Activated naive CD4-positive, alpha-beta T cell treated with anti-CD3 and anti-CD28 coated beads, Interleukin-2, amount 10 ng/mL, durations not matched to agents 7 days and 5 days (primary cell): ENCODE measurements around the gene SLC9A7.

Experiments
- CTCF ChIA-PET: fragments of 350-600 bp; sonication (Branson Sonifier 250); formaldehyde crosslinking; loops from one replicate; lab custom pipeline; 2021; ENCODE audit warnings: antibody characterized with exemption; lab: Charles Lee
- DNase-seq: peaks from one replicate; pipeline ENCODE4 v3.0.0-alpha.2; 2020
- H3K27ac Mint-ChIP-seq: one replicate; pipeline ENCODE4 v1.8.0; 2021; ENCODE audit warnings: mild to moderate bottlenecking, moderate library complexity, mixed read lengths
- H3K27me3 Mint-ChIP-seq: one replicate; pipeline ENCODE4 v1.8.0; 2021; ENCODE audit warnings: mild to moderate bottlenecking, mixed read lengths
- H3K36me3 Mint-ChIP-seq: one replicate; pipeline ENCODE4 v1.8.0; 2021; ENCODE audit warnings: mixed read lengths
- H3K4me1 Mint-ChIP-seq: one replicate; pipeline ENCODE4 v1.8.0; 2021; ENCODE audit warnings: mixed read lengths
- H3K4me3 Mint-ChIP-seq: one replicate; pipeline ENCODE4 v1.8.0; 2021; ENCODE audit warnings: mild to moderate bottlenecking, moderate library complexity, mixed read lengths
- H3K9me3 Mint-ChIP-seq: one replicate; pipeline ENCODE4 v1.8.0; 2021; ENCODE audit warnings: mixed read lengths

SLC9A7 gene

DNA sequence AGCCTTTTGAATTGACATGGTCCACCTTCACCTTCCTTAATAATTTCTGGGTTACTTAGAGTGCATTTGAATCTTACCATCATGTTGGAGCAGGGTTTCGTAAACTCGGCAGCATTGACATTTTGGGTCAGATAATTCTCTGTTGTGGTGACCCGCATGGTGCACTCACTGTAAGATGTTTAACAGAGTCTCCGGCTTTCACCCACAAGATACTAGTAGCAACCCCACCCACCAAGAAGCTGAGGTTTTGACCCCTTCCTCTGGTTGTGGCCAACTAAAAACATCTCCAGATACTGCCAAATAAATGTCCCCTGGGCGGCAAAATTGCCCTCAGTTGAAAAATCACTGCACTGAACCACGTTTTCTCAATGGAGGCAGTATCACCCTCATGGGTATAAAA is 122.7 kb downstream of the SLC9A7 start:
- DNase-seq: no peak
- Mint-ChIP-seq H3K4me3 (no peak overlapping the region), H3K4me1 (peaks cover 24% of the 10 kb centered on the region), H3K9me3 (no peaks in the 10 kb centered on the region), H3K36me3 (peaks cover under 1% of the 10 kb centered on the region), H3K27me3 (no peaks in the 10 kb centered on the region), H3K27ac (no peak overlapping the region)
- CTCF ChIA-PET: no interaction called here

DNA sequence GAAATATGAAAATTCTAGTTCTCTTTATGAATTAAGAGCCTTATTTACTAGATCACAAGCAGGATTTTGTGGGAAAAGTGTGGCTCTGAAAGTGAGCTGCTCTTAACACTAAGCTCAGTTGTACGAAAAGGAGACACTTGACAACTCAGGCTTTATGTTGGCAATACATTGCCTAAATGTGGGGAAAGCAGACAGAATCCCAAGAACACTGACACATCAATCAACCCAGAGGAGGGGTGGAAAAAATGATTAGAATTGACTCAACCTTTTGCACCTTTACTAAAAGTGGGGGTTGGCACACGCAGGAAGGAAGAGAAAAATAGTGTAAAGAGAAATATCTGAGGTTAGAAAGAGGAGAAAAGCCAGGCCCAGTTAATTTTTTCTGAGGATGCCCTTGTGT is 123.7 kb downstream of the SLC9A7 start:
- Mint-ChIP-seq H3K4me3 (no peak overlapping the region), H3K27ac (no peak overlapping the region), H3K27me3 (no peaks in the 10 kb centered on the region), H3K4me1 (peaks cover 21% of the 10 kb centered on the region), H3K36me3 (peaks cover 5% of the 10 kb centered on the region), H3K9me3 (no peaks in the 10 kb centered on the region)
- CTCF ChIA-PET: no interaction called here
- DNase-seq: no peak

DNA sequence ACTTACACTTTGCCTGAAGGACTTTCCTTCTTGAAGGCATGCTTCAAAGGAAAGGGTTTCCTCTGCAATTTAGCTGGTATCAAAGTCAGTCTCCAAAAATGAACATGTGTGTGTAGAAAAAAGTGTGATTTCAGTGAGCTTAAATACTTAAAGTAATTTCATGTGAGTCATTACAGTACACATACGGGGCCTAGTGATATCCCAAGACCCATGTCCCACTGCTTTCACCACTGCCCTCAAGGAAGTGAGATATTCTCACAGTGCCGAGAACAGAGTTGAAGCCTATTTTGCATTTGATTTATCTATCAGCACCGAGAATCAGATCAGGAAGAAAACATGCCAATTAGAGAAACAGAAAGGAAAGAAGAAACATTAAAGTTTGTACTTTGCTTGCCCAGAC is 124.3 kb downstream of the SLC9A7 start:
- Mint-ChIP-seq H3K27ac (no peak overlapping the region), H3K9me3 (no peaks in the 10 kb centered on the region), H3K36me3 (peaks cover 5% of the 10 kb centered on the region), H3K4me1 (peaks cover 23% of the 10 kb centered on the region), H3K27me3 (no peaks in the 10 kb centered on the region), H3K4me3 (no peak overlapping the region)
- no peak for DNase-seq
- CTCF ChIA-PET: no interaction called here

DNA sequence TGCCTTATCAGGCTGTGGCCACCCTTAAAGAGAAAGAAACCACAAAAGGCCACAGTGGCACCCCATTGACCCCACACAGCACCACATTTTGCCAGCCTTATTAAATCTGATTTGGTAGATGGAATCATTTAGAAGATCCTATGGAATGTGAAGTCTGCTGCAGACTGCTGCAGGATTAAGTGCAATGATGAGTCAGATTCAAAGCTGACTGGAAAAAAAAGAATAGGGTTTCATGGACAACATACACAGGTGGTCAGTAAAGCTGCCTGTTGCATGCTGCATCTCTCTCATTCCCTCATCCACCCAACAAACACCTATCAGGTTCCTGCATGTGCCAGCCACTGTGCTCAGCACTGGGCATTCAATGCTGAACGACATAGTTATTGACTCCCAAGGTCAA is 128.8 kb downstream of the SLC9A7 start:
- peaks cover 55% of the 10 kb centered on the region for H3K4me1 Mint-ChIP-seq
- peaks cover 12% of the 10 kb centered on the region for H3K36me3 Mint-ChIP-seq
- DNase-seq: no peak
- H3K27ac Mint-ChIP-seq: no peak overlapping the region
- H3K9me3 Mint-ChIP-seq: no peaks in the 10 kb centered on the region
- CTCF ChIA-PET: no interaction called here
- H3K27me3 Mint-ChIP-seq: no peaks in the 10 kb centered on the region
- no peak overlapping the region for H3K4me3 Mint-ChIP-seq

DNA sequence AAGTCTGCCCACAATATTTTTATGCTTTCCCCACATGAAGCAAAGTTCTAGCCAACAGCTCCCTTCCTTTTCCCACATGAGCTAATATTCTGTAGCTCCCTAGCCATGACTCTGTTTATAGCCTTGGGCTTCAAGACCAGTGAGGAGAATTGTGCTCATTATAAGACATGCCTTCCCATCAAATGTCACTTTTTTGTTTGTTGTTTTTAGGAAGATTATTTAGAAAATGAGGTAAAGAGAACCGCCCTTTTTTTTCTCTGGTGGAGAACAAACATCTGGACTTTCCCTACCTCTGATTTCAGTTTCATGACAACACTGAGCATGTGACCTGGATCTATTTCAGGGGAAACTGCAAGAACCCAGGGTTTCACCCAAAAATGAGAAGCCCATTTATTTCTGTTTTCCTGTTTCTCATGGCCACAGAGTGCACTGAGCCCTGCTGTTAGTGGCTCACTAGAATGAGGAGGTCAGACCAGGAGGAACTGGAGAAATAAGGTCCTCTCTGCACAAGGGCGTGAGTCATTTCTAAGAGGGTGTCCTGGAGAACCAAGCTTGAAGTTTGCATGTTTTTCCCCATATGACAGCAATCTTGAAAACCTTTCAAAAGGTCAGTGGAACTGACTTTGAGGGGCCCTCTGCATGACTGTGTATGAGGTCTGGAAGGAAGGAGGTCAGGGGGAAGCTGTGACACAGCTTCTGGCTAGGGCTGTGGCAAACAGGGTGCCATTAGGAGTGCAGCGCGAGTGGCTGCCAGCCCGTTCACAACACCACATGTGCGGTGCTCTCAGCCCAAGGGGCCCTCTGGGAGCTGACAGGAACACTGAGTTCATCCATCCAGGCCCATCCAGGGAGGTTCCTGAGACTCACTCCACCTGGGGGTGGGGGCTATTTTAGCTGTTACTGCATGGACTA is 130.2 kb downstream of the SLC9A7 start:
- DNase-seq: no peak
- Mint-ChIP-seq H3K27ac (peak overlapping the region; percentile 78), H3K9me3 (no peaks in the 10 kb centered on the region), H3K36me3 (peaks cover 12% of the 10 kb centered on the region), H3K4me1 (peaks cover 47% of the 10 kb centered on the region), H3K27me3 (no peaks in the 10 kb centered on the region), H3K4me3 (no peak overlapping the region)
- CTCF ChIA-PET: interaction anchor here (1.3 kb wide), 1 partner anchor 57 kb away, joined by 3 read pairs; no protein-coding TSS in a partner anchor

DNA sequence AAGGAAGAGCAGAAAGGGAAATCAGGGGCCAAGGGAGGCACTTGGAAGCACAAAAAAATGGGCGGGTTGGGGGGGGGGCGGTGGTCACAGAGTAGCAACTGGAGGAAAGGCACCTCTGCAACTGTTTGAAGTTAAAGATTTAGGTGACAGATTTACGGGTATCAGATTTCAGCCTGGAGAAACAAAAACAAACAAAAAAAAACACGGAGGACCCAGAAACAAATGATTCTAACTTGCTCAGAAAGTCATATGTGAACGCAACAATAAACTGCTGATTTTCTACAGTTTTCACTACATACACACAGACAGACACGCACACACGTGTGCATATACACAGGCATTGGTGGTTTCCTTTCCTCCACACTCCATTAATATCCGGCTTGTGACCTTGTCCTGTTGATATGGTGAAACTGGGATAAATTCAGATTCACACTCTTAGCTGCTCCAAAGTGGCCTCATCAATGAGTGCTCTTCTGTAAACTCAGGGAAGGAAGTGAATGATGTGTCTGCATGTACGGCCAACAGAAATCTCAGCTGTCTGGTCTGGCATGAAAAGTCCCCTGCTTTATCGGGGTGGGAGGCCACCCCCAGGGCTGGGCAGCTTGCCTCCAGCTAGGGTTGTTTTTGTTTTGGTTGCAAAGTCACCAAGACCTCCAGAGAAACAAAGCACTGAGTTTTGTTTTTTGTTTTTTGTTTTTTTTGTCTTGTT is 131.1 kb downstream of the SLC9A7 start:
- peaks cover 44% of the 10 kb centered on the region for H3K4me1 Mint-ChIP-seq
- no peaks in the 10 kb centered on the region for H3K9me3 Mint-ChIP-seq
- peaks cover 13% of the 10 kb centered on the region for H3K36me3 Mint-ChIP-seq
- no peak for DNase-seq
- H3K27me3 Mint-ChIP-seq: no peaks in the 10 kb centered on the region
- peak overlapping the region; percentile 78 for H3K27ac Mint-ChIP-seq
- CTCF ChIA-PET: interaction anchor here (0.7 to 1.3 kb wide), 2 partner anchors 37 to 56 kb away, joined by 3 read pairs; no protein-coding TSS in a partner anchor
- no peak overlapping the region for H3K4me3 Mint-ChIP-seq

DNA sequence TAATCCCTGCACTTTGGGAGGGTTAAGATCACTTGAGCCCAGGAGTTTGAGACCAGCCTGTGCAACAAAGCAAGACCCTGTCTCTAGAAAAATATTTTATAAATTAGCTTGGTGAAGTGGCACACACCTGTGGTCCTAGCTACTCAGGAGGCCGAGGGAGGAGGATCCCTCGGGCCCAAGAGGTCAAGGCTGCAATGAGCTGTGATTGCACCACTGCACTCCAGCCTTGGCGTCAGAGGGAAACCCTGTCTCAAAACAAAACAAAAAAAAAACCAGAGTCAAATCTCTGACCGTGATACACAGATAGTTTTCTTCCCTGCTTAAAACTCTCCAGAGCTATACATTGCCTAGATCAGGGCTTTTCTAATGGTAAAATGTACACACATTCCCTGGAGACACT is 131.9 kb downstream of the SLC9A7 start:
- no peak overlapping the region for H3K4me3 Mint-ChIP-seq
- no peak overlapping the region for H3K27ac Mint-ChIP-seq
- DNase-seq: no peak
- H3K36me3 Mint-ChIP-seq: peaks cover 13% of the 10 kb centered on the region
- H3K4me1 Mint-ChIP-seq: peaks cover 44% of the 10 kb centered on the region
- CTCF ChIA-PET: interaction anchor here (0.7 kb wide), 1 partner anchor 36 kb away, joined by 3 read pairs; no protein-coding TSS in a partner anchor
- no peaks in the 10 kb centered on the region for H3K27me3 Mint-ChIP-seq
- no peaks in the 10 kb centered on the region for H3K9me3 Mint-ChIP-seq

DNA sequence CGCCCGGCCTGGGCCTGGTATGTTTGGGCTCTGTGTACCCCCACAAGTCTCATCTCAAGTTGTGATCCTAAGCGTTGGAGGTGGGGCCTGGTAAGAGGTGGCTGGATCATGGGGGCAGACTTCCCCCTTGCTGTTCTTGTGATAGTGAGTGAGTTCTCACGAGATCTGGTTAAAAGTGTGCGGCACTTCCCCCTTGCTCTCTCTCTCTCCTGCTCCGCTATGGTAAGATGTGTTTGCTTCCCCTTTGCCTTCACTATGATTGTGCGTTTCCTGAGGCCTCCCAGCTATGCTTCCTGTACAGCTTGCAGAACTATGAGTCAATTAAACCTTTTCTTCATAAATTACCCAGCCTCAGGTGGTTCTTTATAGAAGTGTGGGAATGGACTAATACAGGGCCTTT is 132.4 kb downstream of the SLC9A7 start:
- CTCF ChIA-PET: no interaction called here
- Mint-ChIP-seq H3K27ac (peak overlapping the region; percentile 68), H3K36me3 (peaks cover 13% of the 10 kb centered on the region), H3K27me3 (no peaks in the 10 kb centered on the region), H3K4me3 (no peak overlapping the region), H3K9me3 (no peaks in the 10 kb centered on the region), H3K4me1 (peaks cover 44% of the 10 kb centered on the region)
- peak; percentile 37 for DNase-seq

DNA sequence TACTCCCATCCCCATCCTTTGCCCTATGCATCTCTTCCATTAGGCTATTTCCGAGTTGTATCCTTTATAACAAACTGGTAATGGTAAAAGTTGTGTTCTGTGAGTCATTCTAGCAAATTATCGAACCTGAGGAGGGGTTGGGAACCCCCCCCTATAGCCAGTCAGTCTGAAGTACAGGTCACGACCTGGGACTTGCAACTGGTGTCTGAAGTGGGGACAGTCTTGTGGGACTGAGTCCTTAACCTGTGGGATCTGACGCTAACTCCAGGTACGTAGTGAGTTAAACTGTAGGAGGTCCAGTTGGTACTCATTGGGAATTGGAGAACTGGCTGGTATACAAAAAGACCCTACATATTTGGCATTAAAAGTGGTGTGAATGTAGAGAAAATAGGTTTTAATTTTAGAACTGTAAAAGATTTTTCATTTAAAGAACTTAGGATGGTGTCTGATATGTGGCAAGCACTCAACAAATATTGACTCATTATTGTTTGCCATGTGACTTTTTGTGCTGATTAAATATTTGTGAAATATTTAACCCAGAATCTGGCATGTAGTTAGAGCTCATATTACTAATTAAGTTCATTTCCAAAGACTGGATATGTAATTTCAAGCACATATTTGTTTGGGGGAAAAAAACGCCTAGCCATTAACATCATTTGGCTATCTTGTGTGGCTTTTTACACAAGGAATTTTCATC is 134.7 kb downstream of the SLC9A7 start:
- no peaks in the 10 kb centered on the region for H3K9me3 Mint-ChIP-seq
- DNase-seq: no peak
- H3K27ac Mint-ChIP-seq: no peak overlapping the region
- H3K36me3 Mint-ChIP-seq: peaks cover 9% of the 10 kb centered on the region
- CTCF ChIA-PET: no interaction called here
- no peaks in the 10 kb centered on the region for H3K27me3 Mint-ChIP-seq
- peaks cover 38% of the 10 kb centered on the region for H3K4me1 Mint-ChIP-seq
- H3K4me3 Mint-ChIP-seq: no peak overlapping the region

DNA sequence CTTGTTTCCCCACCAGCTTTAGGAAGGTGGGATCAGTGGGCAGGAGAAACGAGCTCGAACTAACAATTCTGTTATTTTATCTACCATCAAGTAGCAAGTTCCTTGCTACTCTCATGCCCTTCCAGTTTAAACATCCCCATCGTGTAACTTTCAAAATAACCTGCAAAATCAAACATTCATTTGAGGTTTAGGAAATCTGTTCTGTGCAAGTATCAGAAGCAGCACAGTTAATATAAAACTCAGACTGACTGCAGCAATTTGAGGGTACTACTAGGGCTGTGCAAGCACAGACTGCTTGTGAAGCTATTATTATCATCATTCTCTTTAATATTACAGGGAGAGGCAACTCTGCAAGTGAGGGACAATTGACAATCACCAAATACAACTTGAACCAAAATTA is 137.3 kb downstream of the SLC9A7 start:
- H3K27ac Mint-ChIP-seq: no peak overlapping the region
- H3K36me3 Mint-ChIP-seq: peaks cover 25% of the 10 kb centered on the region
- H3K4me3 Mint-ChIP-seq: no peak overlapping the region
- DNase-seq: no peak
- peaks cover 31% of the 10 kb centered on the region for H3K4me1 Mint-ChIP-seq
- CTCF ChIA-PET: no interaction called here
- H3K9me3 Mint-ChIP-seq: peaks cover 4% of the 10 kb centered on the region
- H3K27me3 Mint-ChIP-seq: no peaks in the 10 kb centered on the region

DNA sequence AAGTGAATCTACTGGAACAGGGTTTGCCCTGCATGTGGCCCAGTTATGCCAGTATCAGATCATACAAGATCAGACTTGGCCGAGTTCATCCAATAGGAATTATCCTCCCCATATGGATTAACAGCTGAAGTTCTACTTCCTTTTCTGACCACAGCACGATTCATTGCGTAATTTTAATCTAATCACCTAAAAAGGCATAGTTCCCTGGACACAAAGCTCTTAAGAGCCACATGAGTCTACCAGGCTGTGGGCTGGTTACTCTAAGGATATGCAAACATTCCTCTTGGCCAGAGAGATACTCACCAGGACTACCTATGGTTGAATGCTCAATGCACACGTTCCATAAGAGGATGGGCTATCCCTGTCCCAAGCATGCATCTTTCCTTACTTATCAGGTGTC is 138.4 kb downstream of the SLC9A7 start:
- Mint-ChIP-seq H3K36me3 (peaks cover 22% of the 10 kb centered on the region), H3K9me3 (peaks cover 4% of the 10 kb centered on the region), H3K4me1 (peaks cover 25% of the 10 kb centered on the region), H3K27me3 (no peaks in the 10 kb centered on the region), H3K4me3 (no peak overlapping the region), H3K27ac (no peak overlapping the region)
- no peak for DNase-seq
- CTCF ChIA-PET: interaction anchor here (1.3 kb wide), 1 partner anchor 22 kb away, joined by 4 read pairs; no protein-coding TSS in a partner anchor

DNA sequence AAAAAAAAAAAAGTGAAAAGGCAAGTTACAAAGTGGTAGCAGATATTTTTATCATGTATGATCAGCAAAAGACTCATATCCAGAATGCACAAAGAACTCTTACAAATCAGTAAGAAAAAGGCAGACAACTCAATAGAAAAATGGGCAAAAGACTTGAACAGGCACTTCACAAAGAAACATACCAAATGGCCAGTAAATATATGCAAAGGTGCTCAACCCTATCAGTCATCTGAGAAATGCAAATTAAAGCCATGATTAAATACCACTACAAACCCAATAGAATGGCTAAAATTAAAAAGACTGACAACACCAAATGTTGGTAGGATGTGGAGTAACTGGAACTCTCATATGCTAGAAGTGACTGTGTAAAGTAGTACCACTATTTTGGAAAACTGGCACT is 140.0 kb downstream of the SLC9A7 start:
- H3K27ac Mint-ChIP-seq: no peak overlapping the region
- H3K4me3 Mint-ChIP-seq: no peak overlapping the region
- H3K27me3 Mint-ChIP-seq: no peaks in the 10 kb centered on the region
- H3K36me3 Mint-ChIP-seq: peaks cover 26% of the 10 kb centered on the region
- H3K4me1 Mint-ChIP-seq: peaks cover 38% of the 10 kb centered on the region
- DNase-seq: no peak
- peaks cover 4% of the 10 kb centered on the region for H3K9me3 Mint-ChIP-seq
- CTCF ChIA-PET: no interaction called here

DNA sequence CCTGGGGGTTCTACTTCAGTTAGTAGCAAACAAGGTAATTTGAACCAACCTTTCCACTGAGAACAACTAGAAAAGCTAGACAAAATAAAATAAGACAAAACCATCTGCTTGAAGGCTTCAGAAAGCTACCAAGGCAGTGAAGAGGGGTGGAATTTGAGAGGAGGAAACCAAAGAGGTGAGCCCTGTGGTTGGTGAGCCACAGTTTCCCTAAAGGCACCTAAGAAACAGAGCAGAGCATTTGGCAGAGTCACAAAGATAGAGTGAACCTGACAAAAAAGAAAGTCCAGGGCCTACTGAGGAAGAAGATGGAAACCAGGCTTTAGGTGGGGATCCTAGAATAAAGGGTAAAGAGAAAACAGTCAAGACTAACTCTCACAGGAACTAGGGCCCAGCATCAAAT is 141.0 kb downstream of the SLC9A7 start:
- H3K27ac Mint-ChIP-seq: peak overlapping the region; percentile 86
- peaks cover 48% of the 10 kb centered on the region for H3K4me1 Mint-ChIP-seq
- no peaks in the 10 kb centered on the region for H3K27me3 Mint-ChIP-seq
- no peak overlapping the region for H3K4me3 Mint-ChIP-seq
- CTCF ChIA-PET: no interaction called here
- H3K9me3 Mint-ChIP-seq: peaks cover 4% of the 10 kb centered on the region
- peak; percentile 45 for DNase-seq
- H3K36me3 Mint-ChIP-seq: peaks cover 32% of the 10 kb centered on the region
